IMR-90 (cell line): ENCODE measurements around the gene DSCAM. TPM values are rescaled to one million over a fixed set of nuclear protein-coding genes. Genes with fewer than 3 reads are reported as not detected.

ENCODE experiments used
- ATAC-seq: fragments of 200-7000 bp; cut with Tn5 transposase; 2 replicates; pipeline ENCODE4 v1.9.1; 2020; ENCODE audit warnings: low read depth, mild to moderate bottlenecking, moderate library complexity
- BruUV-seq: library from RNA; stranded (reverse); fragments of 400-500 nt; replicated peaks from 2 replicates; lab custom pipeline; 2021; lab: Mats Ljungman, UMichigan
- CTCF ChIA-PET: fragments of 300-600 bp; formaldehyde crosslinking; extraction: SDS; loops from one replicate; lab custom pipeline; 2021; ENCODE audit warnings: antibody characterized with exemption; lab: Yijun Ruan, JAX
- POLR2A ChIA-PET: fragments of 300-600 bp; sonication (Branson Sonifier 250); formaldehyde crosslinking; loops from one replicate; lab custom pipeline; 2022; ENCODE audit warnings: antibody characterized with exemption; ENCODE audit not compliant: unreplicated experiment; lab: Charles Lee
- DNase-seq: peaks from one replicate; pipeline ENCODE4 v3.0.0; 2013
- H2AFZ ChIP-seq: replicated peaks from 2 replicates; pipeline ENCODE3; 2013; ENCODE audit warnings: low read length, mild to moderate bottlenecking; ENCODE audit not compliant: poor library complexity
- H2AK5ac ChIP-seq: 2 replicates; pipeline ENCODE4 v1.6.1; 2013; ENCODE audit warnings: low read depth, low read length, inconsistent platforms
- H2AK9ac ChIP-seq: replicated peaks from 2 replicates; pipeline ENCODE3; 2013; ENCODE audit warnings: mild to moderate bottlenecking, low read depth, low read length, moderate library complexity; ENCODE audit not compliant: poor library complexity
- H2BK120ac ChIP-seq: 2 replicates; pipeline ENCODE4 v1.6.1; 2013; ENCODE audit warnings: low read depth, low read length, inconsistent platforms
- H2BK15ac ChIP-seq: 3 replicates; pipeline ENCODE4 v1.6.1; 2013; ENCODE audit warnings: low read depth, low read length, inconsistent platforms
- H2BK20ac ChIP-seq: 2 replicates; pipeline ENCODE4 v1.6.1; 2013; ENCODE audit warnings: low read depth, mild to moderate bottlenecking, inconsistent platforms, low read length, moderate library complexity
- H2BK5ac ChIP-seq: 2 replicates; pipeline ENCODE4 v1.6.1; 2013; ENCODE audit warnings: mild to moderate bottlenecking, low read depth, low read length, inconsistent platforms; ENCODE audit not compliant: poor library complexity, severe bottlenecking
- H3K14ac ChIP-seq: replicated peaks from 2 replicates; pipeline ENCODE4 v1.6.1; 2013; ENCODE audit warnings: low read depth, low read length, inconsistent platforms
- H3K18ac ChIP-seq: 2 replicates; pipeline ENCODE4 v1.6.1; 2013; ENCODE audit warnings: low read depth, low read length, control low read depth
- H3K23ac ChIP-seq: 2 replicates; pipeline ENCODE4 v1.6.1; 2013; ENCODE audit warnings: low read depth, low read length, inconsistent platforms
- H3K27ac ChIP-seq: 2 replicates; pipeline ENCODE4 v1.5.1; 2013; ENCODE audit warnings: mild to moderate bottlenecking, control low read depth, low read length; ENCODE audit not compliant: insufficient read depth
- H3K27me3 ChIP-seq: 2 replicates; pipeline ENCODE4 v1.6.1; 2013; ENCODE audit warnings: low read length; ENCODE audit not compliant: control insufficient read depth, insufficient read depth
- H3K36me3 ChIP-seq: 2 replicates; pipeline ENCODE4 v1.6.1; 2013; ENCODE audit warnings: low read length, mixed read lengths; ENCODE audit not compliant: control insufficient read depth, insufficient read depth
- H3K4ac ChIP-seq: 2 replicates; pipeline ENCODE4 v1.6.1; 2013; ENCODE audit warnings: low read depth, low read length, inconsistent platforms
- H3K4me1 ChIP-seq: 2 replicates; pipeline ENCODE4 v1.6.1; 2013; ENCODE audit warnings: low read length, mixed read lengths; ENCODE audit not compliant: control insufficient read depth, insufficient read depth
- H3K4me2 ChIP-seq: 2 replicates; pipeline ENCODE4 v1.6.1; 2013; ENCODE audit warnings: low read depth, mild to moderate bottlenecking, control low read depth, low read length, moderate library complexity
- H3K4me3 ChIP-seq: 2 replicates; pipeline ENCODE4 v1.5.1; 2013; ENCODE audit warnings: low read depth, mild to moderate bottlenecking, control low read depth, low read length, moderate library complexity; ENCODE audit not compliant: insufficient read depth
- H3K56ac ChIP-seq: 2 replicates; pipeline ENCODE4 v1.6.1; 2013; ENCODE audit warnings: low read length, inconsistent platforms; ENCODE audit not compliant: insufficient read depth; ENCODE audit errors: extremely low read depth
- H3K79me1 ChIP-seq, 2 experiments: 2 replicates each; pipeline ENCODE4 v1.6.1; 2013; ENCODE audit warnings: low read length in 2 of 2, inconsistent platforms in 1 of 2, low read depth in 1 of 2
- H3K9ac ChIP-seq: 2 replicates; pipeline ENCODE4 v1.6.1; 2013; ENCODE audit warnings: low read depth, low read length, control low read depth
- H3K9me1 ChIP-seq: 2 replicates; pipeline ENCODE4 v1.6.1; 2013; ENCODE audit warnings: low read length, inconsistent platforms; ENCODE audit not compliant: insufficient read depth
- H3K9me3 ChIP-seq: 2 replicates; pipeline ENCODE4 v1.6.1; 2013; ENCODE audit warnings: low read length; ENCODE audit not compliant: control insufficient read depth, insufficient read depth
- H4K20me1 ChIP-seq: 2 replicates; pipeline ENCODE4 v1.6.1; 2013; ENCODE audit warnings: low read length, inconsistent platforms; ENCODE audit not compliant: insufficient read depth
- H4K5ac ChIP-seq: 2 replicates; pipeline ENCODE4 v1.6.1; 2013; ENCODE audit warnings: mild to moderate bottlenecking, low read depth, low read length, control low read depth
- H4K8ac ChIP-seq, 2 experiments: 2 replicates each; pipeline ENCODE4 v1.6.1; 2013; ENCODE audit warnings: low read depth in 2 of 2, low read length in 2 of 2, control low read depth in 1 of 2, inconsistent platforms in 1 of 2
- H4K91ac ChIP-seq: 2 replicates; pipeline ENCODE4 v1.6.1; 2013; ENCODE audit warnings: low read depth, low read length, inconsistent platforms; ENCODE audit not compliant: insufficient read depth
- CEBPB ChIP-seq: IDR thresholded peaks from 2 replicates; pipeline ENCODE4 v1.6.1; 2012; ENCODE audit warnings: low read depth, low read length, improper control_type of control experiment
- RFX5 ChIP-seq: IDR thresholded peaks from 2 replicates; pipeline ENCODE4 v1.8.0; 2012; ENCODE audit warnings: low read depth, mild to moderate bottlenecking, low read length, moderate library complexity
- dilution Hi-C: fragments of 300-500 bp; cut with HindIII; formaldehyde crosslinking; loops from one replicate; pipeline ENCODE4 v1.14.3; 2018; ENCODE audit warnings: low sequenced_read_pairs; ENCODE audit not compliant: unreplicated experiment
- in situ Hi-C: fragments of 300-500 bp; cut with MboI; formaldehyde crosslinking; loops from 3 replicates; pipeline ENCODE4 v1.14.3; 2019; ENCODE audit warnings: low sequenced_read_pairs, inconsistent platforms, mixed read lengths
- intact Hi-C: fragments of 100-400 bp; cut with micrococcal nuclease; formaldehyde crosslinking; loops from 2 replicates; pipeline ENCODE4 v1.10.0; 2022
- polyA plus RNA-seq, 3 experiments: library from polyadenylated mRNA; depleted of rRNA; stranded (reverse); fragments of >200 nt; gene quantifications; 2 replicates each; pipeline ENCODE4 v1.2.3, GENCODE V29; 2012; ENCODE audit warnings: low replicate concordance in 1 of 3
- total RNA-seq: library from RNA; depleted of rRNA; stranded (reverse); fragments of >200 nt; gene quantifications from 2 replicates; pipeline ENCODE4 v1.2.3, GENCODE V29; 2012

DSCAM gene
- total and polyA plus RNA-seq, 2 of the 4 experiments (the other 2 are of a cell fraction): under 0.01 to 0.02 TPM

GRCh38 chr21:40496116-40496515 lies 350.8 kb downstream of the DSCAM start:
- no peak overlapping the region for H4K91ac ChIP-seq

More at GRCh38 chr21:40496116-40496515, 350.8 kb downstream of the DSCAM start:
- no peak for ATAC-seq
- H3K4me3 ChIP-seq: no peak overlapping the region
- H3K79me1 ChIP-seq: no peaks in the 10 kb centered on the region
- no peak overlapping the region for H2BK120ac ChIP-seq
- H3K18ac ChIP-seq: no peak overlapping the region
- no peak overlapping the region for H2AK5ac ChIP-seq
- peaks cover 6% of the 10 kb centered on the region for H3K9me3 ChIP-seq
- no peak overlapping the region for H2BK15ac ChIP-seq
- no peak for TF ChIP-seq CEBPB
- TF ChIP-seq RFX5: no peak
- in situ Hi-C loops (no loop called here), intact Hi-C loops (no loop called here), dilution Hi-C loops (no loop called here)
- ChIA-PET POLR2A (no interaction called here), CTCF (interaction anchor here (1.3 kb wide), 1 partner anchor 13 kb away, joined by 3 read pairs; no protein-coding TSS in a partner anchor)
- no peak overlapping the region for H4K5ac ChIP-seq
- H3K4me2 ChIP-seq: no peak overlapping the region
- H3K9ac ChIP-seq: no peak overlapping the region
- H3K4ac ChIP-seq: no peak overlapping the region
- H2BK5ac ChIP-seq: no peak overlapping the region
- no peak overlapping the region for H4K8ac ChIP-seq
- no peak overlapping the region for H2AK9ac ChIP-seq
- H3K27me3 ChIP-seq: no peaks in the 10 kb centered on the region
- no peak overlapping the region for H3K56ac ChIP-seq
- H4K20me1 ChIP-seq: no peaks in the 10 kb centered on the region
- H2AFZ ChIP-seq: no peak overlapping the region
- H3K36me3 ChIP-seq: no peaks in the 10 kb centered on the region
- H3K27ac ChIP-seq: no peak overlapping the region
- DNase-seq: no peak
- H3K4me1 ChIP-seq: no peaks in the 10 kb centered on the region
- H3K14ac ChIP-seq: no peak overlapping the region
- no peak overlapping the region for H3K23ac ChIP-seq
- H3K9me1 ChIP-seq: no peaks in the 10 kb centered on the region
- no peak overlapping the region for H2BK20ac ChIP-seq
- BruUV-seq: no TSS peak
